WTC11 (cell line): ENCODE results near the gene BRME1.

Experiments used
- CREB1 ChIP-seq: sonication (generic); formaldehyde crosslinking; IDR thresholded peaks from 2 replicates; pipeline ENCODE4 v1.8.0; 2023; ENCODE audit warnings: mild to moderate bottlenecking, missing genetic modification reagents
- CTCF ChIP-seq: fragments of 200-600 bp; IDR thresholded peaks from 2 replicates; pipeline ENCODE4 v1.8.0; 2022; ENCODE audit warnings: antibody characterized with exemption
- ETV6 ChIP-seq: sonication (generic); formaldehyde crosslinking; IDR thresholded peaks from 2 replicates; pipeline ENCODE4 v1.8.1; 2022; ENCODE audit warnings: mild to moderate bottlenecking, missing genetic modification reagents
- JUN ChIP-seq: sonication (generic); formaldehyde crosslinking; IDR thresholded peaks from 2 replicates; pipeline ENCODE4 v1.8.0; 2023; ENCODE audit warnings: mild to moderate bottlenecking, missing genetic modification reagents
- PRDM15 ChIP-seq: sonication (generic); formaldehyde crosslinking; IDR thresholded peaks from 2 replicates; pipeline ENCODE4 v1.8.0; 2022; ENCODE audit warnings: missing genetic modification reagents
- SMAD3 ChIP-seq: sonication (generic); formaldehyde crosslinking; IDR thresholded peaks from 2 replicates; pipeline ENCODE4 v1.8.0; 2022; ENCODE audit warnings: missing genetic modification reagents, mild to moderate bottlenecking, borderline replicate concordance
- ZNF121 ChIP-seq: sonication (generic); formaldehyde crosslinking; IDR thresholded peaks from 2 replicates; pipeline ENCODE4 v1.8.0; 2023; ENCODE audit warnings: missing genetic modification reagents
- ZNF138 ChIP-seq: sonication (generic); formaldehyde crosslinking; conservative IDR thresholded peaks from 2 replicates; pipeline ENCODE4 v1.8.1; 2022; ENCODE audit warnings: mild to moderate bottlenecking, moderate library complexity, missing genetic modification reagents
- ZNF219 ChIP-seq: sonication (generic); formaldehyde crosslinking; IDR thresholded peaks from 2 replicates; pipeline ENCODE4 v1.8.0; 2023; ENCODE audit warnings: missing genetic modification reagents, mild to moderate bottlenecking, borderline replicate concordance
- ZNF317 ChIP-seq: sonication (generic); formaldehyde crosslinking; IDR thresholded peaks from 2 replicates; pipeline ENCODE4 v1.8.1; 2023; ENCODE audit warnings: low read depth, mild to moderate bottlenecking, moderate library complexity, missing genetic modification reagents, borderline replicate concordance
- TF ChIP-seq, protein P1 (sequence below): sonication (generic); formaldehyde crosslinking; IDR thresholded peaks from 2 replicates; pipeline ENCODE4 v1.8.0; 2022; ENCODE audit warnings: mild to moderate bottlenecking, missing genetic modification reagents
- TF ChIP-seq, protein P2 (sequence below): sonication (generic); formaldehyde crosslinking; IDR thresholded peaks from 2 replicates; pipeline ENCODE4 v1.8.1; 2023; ENCODE audit warnings: mild to moderate bottlenecking, missing genetic modification reagents, moderate library complexity

DNA sequence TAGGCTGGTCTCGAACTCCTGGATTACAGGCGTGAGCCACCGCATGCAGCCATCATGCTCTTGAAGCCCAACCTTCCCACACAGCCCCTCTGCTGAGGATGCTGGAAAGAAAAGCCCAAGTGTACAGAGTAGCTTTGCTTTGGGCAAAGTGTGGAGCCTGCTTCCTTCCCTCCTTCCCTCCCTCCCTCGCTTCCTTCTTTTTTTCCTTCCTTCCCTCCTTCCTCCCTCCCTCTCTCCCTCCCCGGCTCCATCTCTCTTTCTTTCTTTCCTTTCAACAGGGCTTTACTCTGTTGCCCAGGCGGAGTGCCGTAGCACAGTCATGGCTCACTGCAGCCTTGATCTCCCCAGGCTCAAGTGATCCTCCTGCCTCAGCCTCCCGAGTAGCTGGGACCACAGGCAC, 2.8 kb upstream of the BRME1 start:
- TF ChIP-seq ZNF219 (CRISPR knock-in tag) (no peak), PRDM15 (CRISPR knock-in tag) (no peak), CTCF (no peak), ZNF121 (no peak), ZNF138 (no peak), CREB1 (CRISPR knock-in tag) (no peak), SMAD3 (no peak), ETV6 (CRISPR knock-in tag) (no peak), JUN (CRISPR knock-in tag) (no peak), ZNF317 (CRISPR knock-in tag) (no peak)
- TF ChIP-seq, protein P1, sequence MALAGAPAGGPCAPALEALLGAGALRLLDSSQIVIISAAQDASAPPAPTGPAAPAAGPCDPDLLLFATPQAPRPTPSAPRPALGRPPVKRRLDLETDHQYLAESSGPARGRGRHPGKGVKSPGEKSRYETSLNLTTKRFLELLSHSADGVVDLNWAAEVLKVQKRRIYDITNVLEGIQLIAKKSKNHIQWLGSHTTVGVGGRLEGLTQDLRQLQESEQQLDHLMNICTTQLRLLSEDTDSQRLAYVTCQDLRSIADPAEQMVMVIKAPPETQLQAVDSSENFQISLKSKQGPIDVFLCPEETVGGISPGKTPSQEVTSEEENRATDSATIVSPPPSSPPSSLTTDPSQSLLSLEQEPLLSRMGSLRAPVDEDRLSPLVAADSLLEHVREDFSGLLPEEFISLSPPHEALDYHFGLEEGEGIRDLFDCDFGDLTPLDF (CRISPR knock-in tag) = no peak
- TF ChIP-seq, protein P2, sequence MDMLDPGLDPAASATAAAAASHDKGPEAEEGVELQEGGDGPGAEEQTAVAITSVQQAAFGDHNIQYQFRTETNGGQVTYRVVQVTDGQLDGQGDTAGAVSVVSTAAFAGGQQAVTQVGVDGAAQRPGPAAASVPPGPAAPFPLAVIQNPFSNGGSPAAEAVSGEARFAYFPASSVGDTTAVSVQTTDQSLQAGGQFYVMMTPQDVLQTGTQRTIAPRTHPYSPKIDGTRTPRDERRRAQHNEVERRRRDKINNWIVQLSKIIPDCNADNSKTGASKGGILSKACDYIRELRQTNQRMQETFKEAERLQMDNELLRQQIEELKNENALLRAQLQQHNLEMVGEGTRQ = no peak
